22Rv1 (cell line): ENCODE results near the gene ABCB10.

Experiments used
- CTCF ChIP-seq: fragments of 450-650 bp; IDR thresholded peaks from 2 replicates; pipeline ENCODE4 v1.5.1; 2017; ENCODE audit warnings: mild to moderate bottlenecking
- ZFX ChIP-seq: fragments of 450-650 bp; IDR thresholded peaks from 2 replicates; pipeline ENCODE4 v1.6.1; 2017; ENCODE audit warnings: antibody characterized with exemption, borderline replicate concordance

DNA sequence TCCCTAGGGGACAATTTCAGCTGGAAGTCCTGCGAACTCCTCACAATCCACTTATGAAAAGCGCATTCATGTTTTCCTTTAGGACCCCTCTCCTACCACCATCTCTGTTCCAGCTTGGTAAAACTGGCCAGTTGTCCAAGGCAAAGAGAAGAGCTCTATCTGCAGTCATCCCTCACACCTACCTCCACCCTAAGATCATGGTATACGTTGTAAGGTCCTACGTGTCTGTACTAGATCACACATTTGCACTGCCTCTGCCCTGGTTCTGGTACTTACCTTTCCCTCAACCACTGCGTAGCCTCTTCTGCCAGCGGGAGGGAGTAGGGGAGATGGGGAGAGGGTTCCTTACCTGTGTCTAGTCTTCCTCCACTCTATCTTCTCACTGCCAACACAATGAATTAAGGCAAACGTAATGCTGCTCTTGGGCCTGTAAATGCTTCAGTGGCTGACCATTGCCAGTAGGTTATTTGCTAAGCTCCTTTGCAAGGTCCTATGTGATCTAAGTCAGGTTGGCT lies 49.6 kb downstream of the ABCB10 start:
- TF ChIP-seq CTCF (no peak), ZFX (no peak)
